OCI-LY7 (cell line): ENCODE data around the gene C9orf152. TPM values are rescaled to one million over a fixed set of nuclear protein-coding genes. Genes with fewer than 3 reads are reported as not detected.
A peak's percentile ranks its signal among the peaks of the same experiment; 100 is the strongest.

Source experiments
- Bru-seq: library from RNA; stranded (reverse); fragments of 400-500 nt; gene quantifications from one replicate; lab custom pipeline; 2021; lab: Mats Ljungman, UMichigan
- BruChase-seq, 2 experiments: library from RNA; stranded (reverse); fragments of 400-500 nt; gene quantifications; one replicate each; lab custom pipeline; 2021; lab: Mats Ljungman, UMichigan
- BruUV-seq: library from RNA; stranded (reverse); fragments of 400-500 nt; replicated peaks from 2 replicates; lab custom pipeline; 2021; lab: Mats Ljungman, UMichigan
- CTCF ChIA-PET: fragments of 300-600 bp; sonication (Branson Sonifier 250); formaldehyde crosslinking; loops from one replicate; lab custom pipeline; 2022; ENCODE audit warnings: antibody characterized with exemption; ENCODE audit not compliant: unreplicated experiment; lab: Charles Lee
- POLR2A ChIA-PET: fragments of 300-600 bp; sonication (Branson Sonifier 250); formaldehyde crosslinking; loops from one replicate; lab custom pipeline; 2022; ENCODE audit warnings: antibody characterized with exemption; lab: Charles Lee
- DNase-seq: peaks from one replicate; pipeline ENCODE4 v3.0.0-alpha.2; 2015; ENCODE audit warnings: low spot score
- H2AFZ ChIP-seq: fragments of 200-600 bp; sonication (generic), shearing (Covaris generic); 2 replicates; pipeline ENCODE4 v1.6.1; 2014; ENCODE audit warnings: mild to moderate bottlenecking, antibody characterized with exemption, low read length, moderate library complexity
- H3K27ac ChIP-seq: fragments of 200-600 bp; sonication (generic); 2 replicates; pipeline ENCODE4 v1.5.1; 2014; ENCODE audit warnings: mixed run types, low read depth, mild to moderate bottlenecking, moderate library complexity, low read length, inconsistent platforms; ENCODE audit not compliant: poor library complexity, severe bottlenecking
- H3K36me3 ChIP-seq: fragments of 200-600 bp; sonication (generic); 2 replicates; pipeline ENCODE4 v1.6.1; 2014; ENCODE audit warnings: mild to moderate bottlenecking, antibody characterized with exemption, low read length, moderate library complexity, mixed read lengths; ENCODE audit not compliant: insufficient read depth
- H3K4me1 ChIP-seq: fragments of 200-600 bp; sonication (generic); 2 replicates; pipeline ENCODE4 v1.5.1; 2014; ENCODE audit warnings: mild to moderate bottlenecking, low read length; ENCODE audit not compliant: insufficient read depth, poor library complexity, severe bottlenecking
- H3K4me2 ChIP-seq: fragments of 200-600 bp; sonication (generic); 2 replicates; pipeline ENCODE4 v1.6.1; 2014; ENCODE audit warnings: mild to moderate bottlenecking, low read length
- H3K4me3 ChIP-seq: fragments of 200-600 bp; sonication (generic); 2 replicates; pipeline ENCODE4 v1.5.1; 2014; ENCODE audit warnings: mild to moderate bottlenecking, low read depth, low read length; ENCODE audit not compliant: poor library complexity, severe bottlenecking
- H3K79me2 ChIP-seq: fragments of 200-600 bp; sonication (generic); 2 replicates; pipeline ENCODE4 v1.6.1; 2016; ENCODE audit warnings: low read depth, mild to moderate bottlenecking, low read length, moderate library complexity, mixed read lengths; ENCODE audit not compliant: insufficient read depth
- H3K9me2 ChIP-seq: fragments of 200-600 bp; sonication (generic); 2 replicates; pipeline ENCODE4 v1.6.1; 2016; ENCODE audit warnings: mild to moderate bottlenecking, low read length, mixed read lengths; ENCODE audit not compliant: insufficient read depth
- H3K9me3 ChIP-seq: fragments of 200-600 bp; sonication (generic); 2 replicates; pipeline ENCODE4 v1.6.1; 2014; ENCODE audit warnings: mild to moderate bottlenecking, mixed run types, low read length, mixed read lengths
- H4K20me1 ChIP-seq: fragments of 200-600 bp; sonication (generic); 2 replicates; pipeline ENCODE4 v1.6.1; 2014; ENCODE audit warnings: mild to moderate bottlenecking, antibody characterized with exemption, low read length, moderate library complexity, mixed read lengths; ENCODE audit not compliant: insufficient read depth
- CTCF ChIP-seq: fragments of 200-600 bp; sonication (generic); conservative IDR thresholded peaks from 2 replicates; pipeline ENCODE4 v1.5.1; 2014; ENCODE audit warnings: mild to moderate bottlenecking, antibody characterized with exemption, low read length, moderate library complexity, mixed read lengths
- EZH2phosphoT487 ChIP-seq: fragments of 200-600 bp; sonication (generic); IDR thresholded peaks from 2 replicates; pipeline ENCODE4 v1.6.1; 2018; ENCODE audit warnings: low read depth, borderline replicate concordance, mild to moderate bottlenecking, mixed run types, antibody characterized with exemption, low read length, moderate library complexity, mixed read lengths
- intact Hi-C: fragments of 100-400 bp; cut with micrococcal nuclease; formaldehyde crosslinking; loops from one replicate; pipeline ENCODE4 v1.10.0; 2022; ENCODE audit not compliant: unreplicated experiment
- long read RNA-seq: library from polyadenylated mRNA; stranded (forward); transcript quantifications from one replicate; pipeline ENCODE4 v2.0.0, GENCODE V29; 2022
- total RNA-seq, 2 experiments: library from RNA; depleted of rRNA in 1 of 2; stranded (reverse); fragments of >200 nt in 1 of 2; shearing (Covaris generic) in 1 of 2; gene quantifications; 2 replicates each; pipeline ENCODE4 v1.2.3, GENCODE V29; 2014 to 2022

The C9orf152 gene
- total RNA-seq (2014; rRNA removed; shearing (Covaris generic)) = not detected in 2 replicates
- total RNA-seq (2022) = not detected in 2 replicates
- not detected for Bru-seq, nascent RNA
- not detected for BruChase-seq, experiment 1, labeled RNA remaining after a 6-hour chase
- not detected for BruChase-seq, experiment 2, labeled RNA remaining after a 2-hour chase
- long read RNA-seq, partial matches to known transcripts = 0 of 3 reads
- long read RNA-seq, other reads (novel, unspliced or antisense) = 3 of 3 reads

GRCh38 chr9:110208031-110208430, at the start of gene C9orf152:
Gene C9orf152 (minus strand): TSS chr9:110208159. CDS start chr9:110207579, 580 bp downstream.
- no TSS peak for BruUV-seq
- Histone ChIP-seq H3K4me2 (no peak within 1 kb of the TSS), H3K9me2 (no peaks in the 10 kb centered on the region), H3K4me3 (no peak within 1 kb of the TSS), H3K27ac (no peak within 1 kb of the TSS), H2AFZ (no peak within 1 kb of the TSS), H3K4me1 (no peaks in the 10 kb centered on the region), H3K9me3 (peaks cover 6% of the 10 kb centered on the region; the same call in 1 of the 2 replicates), H3K79me2 (no peaks in the 10 kb centered on the region), H4K20me1 (no peaks in the 10 kb centered on the region), H3K36me3 (no peaks in the 10 kb centered on the region)
- POLR2A ChIA-PET = no interaction called here
- TF ChIP-seq EZH2phosphoT487 (no peak), CTCF (no peak)
- intact Hi-C loops = no loop called here
- CTCF ChIA-PET = no interaction called here
- no peak for DNase-seq

DNA sequence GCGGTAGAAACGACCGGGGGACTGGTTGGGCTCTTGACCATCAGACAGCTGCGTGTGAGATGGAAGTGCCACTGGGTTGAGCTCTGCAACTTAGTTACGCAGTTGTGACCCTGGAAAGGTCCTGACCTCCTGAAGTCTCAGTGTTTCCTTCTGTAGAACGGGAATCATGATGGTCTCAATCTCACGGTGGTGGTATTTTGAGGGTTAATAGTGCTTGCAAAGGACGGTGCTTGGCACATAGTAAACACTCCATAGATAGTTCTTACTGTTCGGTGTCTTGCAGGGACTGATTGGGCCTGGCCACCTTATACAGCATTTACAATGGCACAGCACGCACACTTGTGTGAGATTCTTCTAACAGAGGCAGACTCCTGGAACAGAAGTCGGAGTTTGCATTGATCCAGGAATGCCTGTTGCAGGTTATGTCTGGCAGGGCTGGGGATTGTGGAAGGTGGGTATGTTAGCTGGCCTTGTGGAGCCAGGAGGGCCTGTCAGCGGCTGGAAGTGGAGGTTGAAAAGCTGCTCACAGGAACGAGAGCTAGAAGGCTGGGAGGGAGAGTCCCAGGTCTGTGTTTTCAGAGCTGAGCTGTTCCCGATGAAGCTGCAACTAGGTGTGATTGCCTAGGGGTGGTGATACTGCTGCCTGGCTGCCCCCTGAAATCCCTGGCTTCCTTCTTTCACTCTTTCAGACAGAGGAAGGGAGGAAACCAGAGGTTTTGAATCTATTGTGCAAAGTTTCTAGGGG, 49.3 kb upstream of the C9orf152 start:
- no peaks in the 10 kb centered on the region for H3K9me2 ChIP-seq
- H3K9me3 ChIP-seq = no peaks in the 10 kb centered on the region
- no peak for DNase-seq
- H4K20me1 ChIP-seq = peaks cover 14% of the 10 kb centered on the region; the same call in 1 of the 2 replicates
- no TSS peak for BruUV-seq
- CTCF ChIA-PET = interaction anchor here (0.6 kb wide), 1 partner anchor 131 kb away, joined by 10 read pairs; no protein-coding TSS in a partner anchor
- peak overlapping the region; percentile 87 for H3K4me2 ChIP-seq
- no peak for TF ChIP-seq CTCF
- TF ChIP-seq EZH2phosphoT487 = no peak
- H3K79me2 ChIP-seq = peaks cover 37% of the 10 kb centered on the region
- peak overlapping the region; percentile 72 for H2AFZ ChIP-seq
- POLR2A ChIA-PET = interaction anchor here (0.6 to 1.8 kb wide), 10 partner anchors 13 to 187 kb away, joined by 3 to 6 read pairs (median 4); no protein-coding TSS in a partner anchor
- no peaks in the 10 kb centered on the region for H3K36me3 ChIP-seq
- peaks cover 26% of the 10 kb centered on the region for H3K4me1 ChIP-seq
- H3K4me3 ChIP-seq = peak overlapping the region; percentile 92
- H3K27ac ChIP-seq = no peak overlapping the region
- intact Hi-C loops = loop anchor here (5.0 kb wide), 1 partner anchor 50 kb away; no protein-coding TSS in a partner anchor
